Astrocyte (in vitro differentiated cells and primary cell): ENCODE data around the gene KLHL22.

Source experiments
- CTCF ChIP-seq: IDR thresholded peaks from 2 replicates; pipeline ENCODE4 v1.5.1; 2011; ENCODE audit warnings: low read depth, mild to moderate bottlenecking, inconsistent platforms, low read length, moderate library complexity; ENCODE audit not compliant: insufficient read depth
- EZH2 ChIP-seq: IDR thresholded peaks from 2 replicates; pipeline ENCODE4 v1.6.1; 2012; ENCODE audit warnings: mild to moderate bottlenecking, low read length, inconsistent platforms; ENCODE audit not compliant: insufficient read depth

- TF ChIP-seq CTCF (no peak), EZH2 (no peak)
These were observed 59.3 kb downstream of the KLHL22 start for GRCh38 chr22:20436307-20436767.
